ENCODE results near the gene DMAC1.

The DMAC1 gene

GRCh38 chr9:7799234-7799943 is at the start of gene DMAC1:
Gene DMAC1, minus strand, starts transcription at chr9:7799778. Its CDS starts 44 bp downstream, at chr9:7799734.
- DNase-seq (ENCODE audit: low spot score): peak; percentile 75

- no peak for DNase-seq (ENCODE audit: low spot score)
Measured at GRCh38 chr9:7849362-7849761, 49.8 kb upstream of the DMAC1 start.

GRCh38 chr9:7848498-7848897 is 48.9 kb upstream of the DMAC1 start:
- no peak for DNase-seq (ENCODE audit: low spot score)

GRCh38 chr9:7844242-7844641 is 44.7 kb upstream of the DMAC1 start:
- DNase-seq (ENCODE audit: low spot score): peak; percentile 3

GRCh38 chr9:7841831-7842230 is 42.3 kb upstream of the DMAC1 start:
- DNase-seq (ENCODE audit: low spot score): no peak

GRCh38 chr9:7834531-7834930 is 35.0 kb upstream of the DMAC1 start:
- DNase-seq (ENCODE audit: low spot score): no peak

GRCh38 chr9:7828334-7828733 is 28.8 kb upstream of the DMAC1 start:
- DNase-seq (ENCODE audit: low spot score): no peak

GRCh38 chr9:7827792-7828191 is 28.2 kb upstream of the DMAC1 start:
- DNase-seq (ENCODE audit: low spot score): no peak

- no peak for DNase-seq (ENCODE audit: low spot score)
Measured at GRCh38 chr9:7827056-7827455, 27.5 kb upstream of the DMAC1 start.

- DNase-seq (ENCODE audit: low spot score): no peak
Measured at GRCh38 chr9:7823651-7824050, 24.1 kb upstream of the DMAC1 start.

GRCh38 chr9:7819984-7820383 is 20.4 kb upstream of the DMAC1 start:
- no peak for DNase-seq (ENCODE audit: low spot score)

GRCh38 chr9:7816021-7816420 is 16.4 kb upstream of the DMAC1 start:
- DNase-seq (ENCODE audit: low spot score): no peak

- DNase-seq (ENCODE audit: low spot score): no peak
Measured at GRCh38 chr9:7813030-7813429, 13.5 kb upstream of the DMAC1 start.

- DNase-seq (ENCODE audit: low spot score): no peak
Measured at GRCh38 chr9:7811677-7812076, 12.1 kb upstream of the DMAC1 start.

- no peak for DNase-seq (ENCODE audit: low spot score)
Measured at GRCh38 chr9:7802666-7803065, 3.1 kb upstream of the DMAC1 start.

GRCh38 chr9:7799944-7800285 is 337 bp upstream of the DMAC1 start:
- DNase-seq (ENCODE audit: low spot score): no peak

- DNase-seq (ENCODE audit: low spot score): no peak
Measured at GRCh38 chr9:7794196-7794595, 5.4 kb downstream of the DMAC1 start.

- DNase-seq (ENCODE audit: low spot score): no peak
Measured at GRCh38 chr9:7791394-7791793, 8.2 kb downstream of the DMAC1 start.

- DNase-seq (ENCODE audit: low spot score): no peak
Measured at GRCh38 chr9:7790819-7791182, 8.8 kb downstream of the DMAC1 start.

GRCh38 chr9:7790022-7790818 is 9.4 kb downstream of the DMAC1 start:
- no peak for DNase-seq (ENCODE audit: low spot score)

GRCh38 chr9:7788772-7789171 is 10.8 kb downstream of the DMAC1 start:
- DNase-seq (ENCODE audit: low spot score): no peak

GRCh38 chr9:7785813-7786212 is 13.8 kb downstream of the DMAC1 start:
- DNase-seq (ENCODE audit: low spot score): no peak

GRCh38 chr9:7784472-7784871 is 15.1 kb downstream of the DMAC1 start:
- DNase-seq (ENCODE audit: low spot score): no peak

GRCh38 chr9:7783635-7784063 is 15.9 kb downstream of the DMAC1 start:
- no peak for DNase-seq (ENCODE audit: low spot score)

Data from germinal center (tissue), 1 donor.